Tibial nerve (tissue), 4 donors: ENCODE data around the gene CSNK1D.

Experiments used
- CTCF ChIP-seq, 5 experiments: fragments of 200-600 bp in 3 of 5; fragments of 450-650 bp in 2 of 5; sonication (generic) in 3 of 5; IDR thresholded peaks; one replicate each; pipeline ENCODE4 v1.5.1; 2016 to 2019; ENCODE audit warnings: antibody characterized with exemption in 5 of 5, mild to moderate bottlenecking in 3 of 5, moderate library complexity in 2 of 5
- EP300 ChIP-seq, 2 donors: sonication (generic); formaldehyde crosslinking; IDR thresholded peaks; one replicate each; pipeline ENCODE4 v1.6.1; 2017; ENCODE audit warnings: antibody characterized with exemption in 2 of 2, mild to moderate bottlenecking in 1 of 2

GRCh38 chr17:82203920-82204319 lies 69.6 kb downstream of the CSNK1D start:
- TF ChIP-seq EP300 (IDR thresholded peaks at IDR 0.05): no peak
- no peak for TF ChIP-seq CTCF (IDR thresholded peaks at IDR 0.05)
